GM12878 (cell line): ENCODE measurements around the gene ANO9. TPM values are rescaled to one million over a fixed set of nuclear protein-coding genes. Genes with fewer than 3 reads are reported as not detected.

ENCODE experiments used
- ATAC-seq: fragments of 200-7000 bp; cut with Tn5 transposase; 3 replicates; pipeline ENCODE4 v1.9.1; 2020; ENCODE audit warnings: mild to moderate bottlenecking, moderate library complexity
- BruUV-seq: library from RNA; stranded (reverse); fragments of 400-500 nt; replicated peaks from 2 replicates; lab custom pipeline; 2021; lab: Mats Ljungman, UMichigan
- CTCF ChIA-PET: fragments of 300-600 bp; sonication (Branson Sonifier 250); formaldehyde crosslinking; extraction: SDS; loops from one replicate; lab custom pipeline; 2021; ENCODE audit warnings: inconsistent platforms; lab: Yijun Ruan, JAX
- POLR2A ChIA-PET: fragments of 350-600 bp; formaldehyde crosslinking; extraction: SDS; loops from one replicate; lab custom pipeline; 2021; ENCODE audit warnings: inconsistent platforms; lab: Charles Lee
- RAD21 ChIA-PET: fragments of 300-600 bp; sonication (Branson Sonifier 250); formaldehyde crosslinking; loops from one replicate; lab custom pipeline; 2023; ENCODE audit warnings: antibody characterized with exemption; ENCODE audit not compliant: unreplicated experiment; lab: Charles Lee
- SMC1A ChIA-PET: fragments of 300-600 bp; sonication (Branson Sonifier 250); formaldehyde crosslinking; loops from one replicate; lab custom pipeline; 2023; ENCODE audit not compliant: unreplicated experiment, uncharacterized antibody; lab: Charles Lee
- DNase-seq: peaks from one replicate; pipeline ENCODE4 v3.0.0-alpha.2; 2011; ENCODE audit warnings: low read depth, low spot score
- FAIRE-seq: peaks from 3 replicates; lab custom pipeline; 2011; peaks lifted over from hg19 to GRCh38; lab: Jason Lieb, UNC
- H2AFZ ChIP-seq: 2 replicates; pipeline ENCODE4 v1.6.0; 2011; ENCODE audit warnings: low read depth, low read length, control low read depth; ENCODE audit not compliant: control insufficient read depth
- H3K27ac ChIP-seq: 2 replicates; pipeline ENCODE4 v1.5.1; 2011; ENCODE audit warnings: control low read depth; ENCODE audit not compliant: control insufficient read depth, insufficient read depth
- H3K27me3 ChIP-seq, 2 experiments: replicated peaks in 1 of 2; 2 replicates each; pipeline versions ENCODE4 v1.6.0 to v1.6.1; 2011; ENCODE audit warnings: low read length in 1 of 2; ENCODE audit not compliant: control insufficient read depth in 2 of 2, insufficient read depth in 2 of 2
- H3K36me3 ChIP-seq, 2 experiments: 2 replicates each; pipeline ENCODE4 v1.5.1; 2011; ENCODE audit warnings: low read length in 1 of 2; ENCODE audit not compliant: control insufficient read depth in 2 of 2, insufficient read depth in 2 of 2
- H3K4me1 ChIP-seq: 2 replicates; pipeline ENCODE4 v1.6.1; 2011; ENCODE audit warnings: mild to moderate bottlenecking, low read length, moderate library complexity, mixed read lengths; ENCODE audit not compliant: control insufficient read depth, insufficient read depth
- H3K4me2 ChIP-seq: 2 replicates; pipeline ENCODE4 v1.6.0; 2011; ENCODE audit warnings: control low read depth; ENCODE audit not compliant: control insufficient read depth, insufficient read depth
- H3K4me3 ChIP-seq: fragments of 200-600 bp; sonication (generic); 2 replicates; pipeline ENCODE4 v1.5.1; 2016
- H3K79me2 ChIP-seq: 2 replicates; pipeline ENCODE4 v1.6.0; 2011; ENCODE audit warnings: low read length; ENCODE audit not compliant: control insufficient read depth, insufficient read depth
- H3K9ac ChIP-seq: 2 replicates; pipeline ENCODE4 v1.8.0; 2011; ENCODE audit warnings: low read length, control low read depth, mixed read lengths; ENCODE audit not compliant: control insufficient read depth, insufficient read depth
- H3K9me3 ChIP-seq: replicated peaks from 3 replicates; pipeline ENCODE4 v1.5.1; 2011; ENCODE audit warnings: mild to moderate bottlenecking, low read length; ENCODE audit not compliant: control insufficient read depth, insufficient read depth
- H4K20me1 ChIP-seq: 2 replicates; pipeline ENCODE4 v1.6.0; 2011; ENCODE audit not compliant: control insufficient read depth, insufficient read depth
- CBFB ChIP-seq: IDR thresholded peaks from 2 replicates; pipeline ENCODE4 v1.6.1; 2016; ENCODE audit warnings: antibody characterized with exemption, low read depth
- ETV6 ChIP-seq, 2 experiments: fragments of 450-650 bp in 1 of 2; IDR thresholded peaks in 1 of 2; conservative IDR thresholded peaks in 1 of 2; 2 replicates each; pipeline ENCODE4 v1.6.1; 2014; ENCODE audit warnings: antibody characterized with exemption in 1 of 2, borderline replicate concordance in 1 of 2, low read depth in 1 of 2, mild to moderate bottlenecking in 1 of 2, moderate library complexity in 1 of 2
- GATAD2B ChIP-seq: fragments of 450-650 bp; conservative IDR thresholded peaks from 2 replicates; pipeline ENCODE4 v1.6.1; 2017; ENCODE audit warnings: low read depth, mild to moderate bottlenecking, moderate library complexity
- HDAC6 ChIP-seq: fragments of 200-600 bp; sonication (generic); IDR thresholded peaks from one replicate; pipeline ENCODE4 v1.8.0; 2017; ENCODE audit warnings: antibody characterized with exemption; ENCODE audit not compliant: unreplicated experiment
- POLR2AphosphoS5 ChIP-seq: IDR thresholded peaks from 2 replicates; pipeline ENCODE4 v1.6.1; 2011; ENCODE audit warnings: mild to moderate bottlenecking, low read length, inconsistent platforms
- TARDBP ChIP-seq: IDR thresholded peaks from 2 replicates; pipeline ENCODE4 v1.6.1; 2016; ENCODE audit warnings: borderline replicate concordance
- WRNIP1 ChIP-seq: IDR thresholded peaks from 2 replicates; pipeline ENCODE4 v1.6.1; 2011; ENCODE audit warnings: low read depth, low read length, improper control_type of control experiment, borderline replicate concordance
- ZBED1 ChIP-seq: IDR thresholded peaks from 2 replicates; pipeline ENCODE4 v1.6.1; 2016; ENCODE audit warnings: borderline replicate concordance
- WGBS: methylation state at CpG from one replicate; pipeline ENCODE4 v1.1.6; 2016; ENCODE audit warnings: low lambda C conversion rate; ENCODE audit not compliant: insufficient replicate concordance, insufficient coverage; ENCODE audit errors: missing lambda C conversion rate; 5-methylcytosine and 5-hydroxymethylcytosine counted together
- in situ Hi-C: fragments of 300-500 bp; cut with MboI; formaldehyde crosslinking; loops from 9 replicates; pipeline ENCODE4 v1.14.3; 2018; ENCODE audit warnings: mixed read lengths
- intact Hi-C: fragments of 100-400 bp; cut with micrococcal nuclease; formaldehyde crosslinking; loops from one replicate; pipeline ENCODE4 v1.14.2; 2022; ENCODE audit not compliant: unreplicated experiment
- polyA plus RNA-seq, 11 experiments: library from polyadenylated mRNA; depleted of rRNA in 4 of 11; unstranded in 6 of 11; stranded (reverse) in 5 of 11; fragments of >200 nt; fragmentation: Nextera tagmentation in 4 of 11; fragmentation: Illumina TruSeq in 1 of 11; extraction: Ambion mirVana in 4 of 11; extraction: Trizol in 1 of 11; gene quantifications; 1 replicate in 1 of 11; 2 replicates in 10 of 11; pipeline versions ENCODE4 v1.2.1 to v1.2.3, GENCODE V29; 2011 to 2016; ENCODE audit warnings: inconsistent platforms in 2 of 11, missing spikeins in 2 of 11, low read depth in 1 of 11
- total RNA-seq, 4 experiments: library from RNA; depleted of rRNA in 3 of 4; stranded (reverse); fragments of >200 nt in 3 of 4; fragmentation: Illumina TruSeq in 1 of 4; extraction: Trizol in 1 of 4; gene quantifications; 2 replicates each; pipeline versions ENCODE4 v1.2.1 to v1.2.3, GENCODE V29; 2013 to 2021
- TF ChIP-seq, protein P1 (sequence below): fragments of 450-650 bp; formaldehyde crosslinking; IDR thresholded peaks from 2 replicates; pipeline ENCODE4 v1.4.0; 2022; ENCODE audit warnings: mild to moderate bottlenecking, moderate library complexity
- TF ChIP-seq, protein P2 (sequence below): fragments of 450-650 bp; IDR thresholded peaks from 2 replicates; pipeline ENCODE4 v1.6.1; 2017; ENCODE audit warnings: mild to moderate bottlenecking
- TF ChIP-seq, protein P3 (sequence below): fragments of 450-650 bp; IDR thresholded peaks from 2 replicates; pipeline ENCODE4 v1.6.1; 2014; ENCODE audit warnings: mild to moderate bottlenecking
- TF ChIP-seq, protein P4 (sequence below): IDR thresholded peaks from 2 replicates; pipeline ENCODE4 v1.6.1; 2011; ENCODE audit warnings: borderline replicate concordance, low read depth, mild to moderate bottlenecking, moderate library complexity, mixed read lengths, low read length; ENCODE audit not compliant: insufficient read depth; ENCODE audit errors: extremely low read length

Gene ANO9
- total and polyA plus RNA-seq, 10 of the 15 experiments (the other 5 are each of a cell fraction or from before 2014, with no cell fraction given) = 0.21 to 42.3 (median 12.0) TPM

DNA sequence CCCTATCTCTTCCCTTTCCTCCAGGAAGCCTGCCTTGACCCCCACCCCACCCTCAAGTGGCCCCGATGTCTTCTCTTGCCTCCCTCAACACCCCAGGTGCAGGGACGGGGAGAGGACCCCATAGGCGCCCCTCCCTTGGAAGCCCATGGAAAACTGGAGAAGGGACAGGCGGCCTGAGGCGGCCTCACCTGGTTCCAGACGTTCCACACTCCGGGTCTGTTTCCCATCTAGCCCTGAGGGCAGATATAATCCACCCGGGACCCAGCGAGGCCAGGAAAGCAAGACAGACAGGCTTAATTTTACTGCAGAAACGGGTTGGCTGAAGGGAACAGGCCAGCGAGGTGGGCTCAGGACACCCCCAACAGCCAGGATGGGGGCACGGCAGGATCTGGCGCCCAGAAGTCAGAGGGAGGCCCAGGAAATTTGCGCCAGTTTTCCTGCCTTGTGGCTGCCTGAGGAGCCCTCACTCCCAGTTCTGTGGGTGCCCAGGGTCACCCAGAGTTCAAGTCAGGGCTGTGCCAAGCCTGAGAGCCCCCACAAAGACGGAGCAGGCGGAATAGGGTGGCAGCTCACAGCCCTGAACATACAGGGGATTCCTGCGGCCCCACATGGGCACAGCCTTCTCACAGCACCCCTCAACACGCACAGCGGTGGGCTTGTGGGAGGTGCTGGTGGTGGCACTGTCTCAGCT is 24.0 kb downstream of the ANO9 start:
- ATAC-seq (no peak), FAIRE-seq (no peak), DNase-seq (no peak)
- no peaks in the 10 kb centered on the region for H3K36me3 ChIP-seq
- RAD21 ChIA-PET = no interaction called here
- in situ Hi-C loops (no loop called here), intact Hi-C loops (no loop called here)
- H4K20me1 ChIP-seq = no peaks in the 10 kb centered on the region
- SMC1A ChIA-PET = no interaction called here
- H3K9me3 ChIP-seq = no peaks in the 10 kb centered on the region
- no TSS peak for BruUV-seq
- no peak overlapping the region for H3K4me3 ChIP-seq
- H3K27me3 ChIP-seq = no peaks in the 10 kb centered on the region
- H3K4me2 ChIP-seq = no peak overlapping the region; the same call in 1 of the 2 replicates
- POLR2A ChIA-PET = no interaction called here
- peaks cover 8% of the 10 kb centered on the region for H3K4me1 ChIP-seq
- CTCF ChIA-PET = no interaction called here
- H3K9ac ChIP-seq = no peak overlapping the region
- 73% methylated on average over 19 of the region's 19 CpGs for WGBS
- H3K79me2 ChIP-seq = no peaks in the 10 kb centered on the region
- H2AFZ ChIP-seq = no peak overlapping the region
- H3K27ac ChIP-seq = no peak overlapping the region
- TF ChIP-seq POLR2AphosphoS5 (no peak), TARDBP (no peak), ZBED1 (no peak), WRNIP1 (no peak), HDAC6 (no peak), GATAD2B (no peak), CBFB (no peak), ETV6 (conservative IDR thresholded peaks at IDR 0.05 in 1 of 2, IDR thresholded peaks at IDR 0.05 in 1 of 2; ENCODE audit: borderline replicate concordance in 1 of 2, low read depth in 1 of 2) (no peak)
- TF ChIP-seq, protein P1, sequence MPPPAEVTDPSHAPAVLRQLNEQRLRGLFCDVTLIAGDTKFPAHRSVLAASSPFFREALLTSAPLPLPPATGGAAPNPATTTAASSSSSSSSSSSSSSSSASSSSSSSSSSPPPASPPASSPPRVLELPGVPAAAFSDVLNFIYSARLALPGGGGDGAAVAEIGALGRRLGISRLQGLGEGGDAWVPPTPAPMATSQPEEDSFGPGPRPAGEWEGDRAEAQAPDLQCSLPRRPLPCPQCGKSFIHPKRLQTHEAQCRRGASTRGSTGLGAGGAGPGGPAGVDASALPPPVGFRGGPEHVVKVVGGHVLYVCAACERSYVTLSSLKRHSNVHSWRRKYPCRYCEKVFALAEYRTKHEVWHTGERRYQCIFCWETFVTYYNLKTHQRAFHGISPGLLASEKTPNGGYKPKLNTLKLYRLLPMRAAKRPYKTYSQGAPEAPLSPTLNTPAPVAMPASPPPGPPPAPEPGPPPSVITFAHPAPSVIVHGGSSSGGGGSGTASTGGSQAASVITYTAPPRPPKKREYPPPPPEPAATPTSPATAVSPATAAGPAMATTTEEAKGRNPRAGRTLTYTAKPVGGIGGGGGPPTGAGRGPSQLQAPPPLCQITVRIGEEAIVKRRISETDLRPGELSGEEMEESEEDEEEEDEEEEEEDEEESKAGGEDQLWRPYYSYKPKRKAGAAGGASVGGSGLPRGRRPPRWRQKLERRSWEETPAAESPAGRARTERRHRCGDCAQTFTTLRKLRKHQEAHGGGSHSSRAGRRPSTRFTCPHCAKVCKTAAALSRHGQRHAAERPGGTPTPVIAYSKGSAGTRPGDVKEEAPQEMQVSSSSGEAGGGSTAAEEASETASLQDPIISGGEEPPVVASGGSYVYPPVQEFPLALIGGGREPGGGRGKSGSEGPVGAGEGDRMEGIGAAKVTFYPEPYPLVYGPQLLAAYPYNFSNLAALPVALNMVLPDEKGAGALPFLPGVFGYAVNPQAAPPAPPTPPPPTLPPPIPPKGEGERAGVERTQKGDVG (CRISPR knock-in tag) = no peak
- TF ChIP-seq, protein P2, sequence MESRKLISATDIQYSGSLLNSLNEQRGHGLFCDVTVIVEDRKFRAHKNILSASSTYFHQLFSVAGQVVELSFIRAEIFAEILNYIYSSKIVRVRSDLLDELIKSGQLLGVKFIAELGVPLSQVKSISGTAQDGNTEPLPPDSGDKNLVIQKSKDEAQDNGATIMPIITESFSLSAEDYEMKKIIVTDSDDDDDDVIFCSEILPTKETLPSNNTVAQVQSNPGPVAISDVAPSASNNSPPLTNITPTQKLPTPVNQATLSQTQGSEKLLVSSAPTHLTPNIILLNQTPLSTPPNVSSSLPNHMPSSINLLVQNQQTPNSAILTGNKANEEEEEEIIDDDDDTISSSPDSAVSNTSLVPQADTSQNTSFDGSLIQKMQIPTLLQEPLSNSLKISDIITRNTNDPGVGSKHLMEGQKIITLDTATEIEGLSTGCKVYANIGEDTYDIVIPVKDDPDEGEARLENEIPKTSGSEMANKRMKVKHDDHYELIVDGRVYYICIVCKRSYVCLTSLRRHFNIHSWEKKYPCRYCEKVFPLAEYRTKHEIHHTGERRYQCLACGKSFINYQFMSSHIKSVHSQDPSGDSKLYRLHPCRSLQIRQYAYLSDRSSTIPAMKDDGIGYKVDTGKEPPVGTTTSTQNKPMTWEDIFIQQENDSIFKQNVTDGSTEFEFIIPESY = no peak
- TF ChIP-seq, protein P3, sequence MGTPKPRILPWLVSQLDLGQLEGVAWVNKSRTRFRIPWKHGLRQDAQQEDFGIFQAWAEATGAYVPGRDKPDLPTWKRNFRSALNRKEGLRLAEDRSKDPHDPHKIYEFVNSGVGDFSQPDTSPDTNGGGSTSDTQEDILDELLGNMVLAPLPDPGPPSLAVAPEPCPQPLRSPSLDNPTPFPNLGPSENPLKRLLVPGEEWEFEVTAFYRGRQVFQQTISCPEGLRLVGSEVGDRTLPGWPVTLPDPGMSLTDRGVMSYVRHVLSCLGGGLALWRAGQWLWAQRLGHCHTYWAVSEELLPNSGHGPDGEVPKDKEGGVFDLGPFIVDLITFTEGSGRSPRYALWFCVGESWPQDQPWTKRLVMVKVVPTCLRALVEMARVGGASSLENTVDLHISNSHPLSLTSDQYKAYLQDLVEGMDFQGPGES = no peak
- TF ChIP-seq, protein P4, sequence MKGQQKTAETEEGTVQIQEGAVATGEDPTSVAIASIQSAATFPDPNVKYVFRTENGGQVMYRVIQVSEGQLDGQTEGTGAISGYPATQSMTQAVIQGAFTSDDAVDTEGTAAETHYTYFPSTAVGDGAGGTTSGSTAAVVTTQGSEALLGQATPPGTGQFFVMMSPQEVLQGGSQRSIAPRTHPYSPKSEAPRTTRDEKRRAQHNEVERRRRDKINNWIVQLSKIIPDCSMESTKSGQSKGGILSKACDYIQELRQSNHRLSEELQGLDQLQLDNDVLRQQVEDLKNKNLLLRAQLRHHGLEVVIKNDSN = no peak
